C4-2B (cell line): Measurements from ENCODE around the gene UNC79.

Source experiments
- ZFX ChIP-seq: fragments of 450-650 bp; IDR thresholded peaks from 2 replicates; pipeline ENCODE4 v1.6.1; 2017
- TF ChIP-seq, protein P1 (sequence below): fragments of 450-650 bp; conservative IDR thresholded peaks from 2 replicates; pipeline ENCODE4 v1.5.1; 2017; ENCODE audit warnings: mild to moderate bottlenecking

GRCh38 chr14:93402951-93403350 lies 27.8 kb upstream of the UNC79 start:
- TF ChIP-seq, protein P1, sequence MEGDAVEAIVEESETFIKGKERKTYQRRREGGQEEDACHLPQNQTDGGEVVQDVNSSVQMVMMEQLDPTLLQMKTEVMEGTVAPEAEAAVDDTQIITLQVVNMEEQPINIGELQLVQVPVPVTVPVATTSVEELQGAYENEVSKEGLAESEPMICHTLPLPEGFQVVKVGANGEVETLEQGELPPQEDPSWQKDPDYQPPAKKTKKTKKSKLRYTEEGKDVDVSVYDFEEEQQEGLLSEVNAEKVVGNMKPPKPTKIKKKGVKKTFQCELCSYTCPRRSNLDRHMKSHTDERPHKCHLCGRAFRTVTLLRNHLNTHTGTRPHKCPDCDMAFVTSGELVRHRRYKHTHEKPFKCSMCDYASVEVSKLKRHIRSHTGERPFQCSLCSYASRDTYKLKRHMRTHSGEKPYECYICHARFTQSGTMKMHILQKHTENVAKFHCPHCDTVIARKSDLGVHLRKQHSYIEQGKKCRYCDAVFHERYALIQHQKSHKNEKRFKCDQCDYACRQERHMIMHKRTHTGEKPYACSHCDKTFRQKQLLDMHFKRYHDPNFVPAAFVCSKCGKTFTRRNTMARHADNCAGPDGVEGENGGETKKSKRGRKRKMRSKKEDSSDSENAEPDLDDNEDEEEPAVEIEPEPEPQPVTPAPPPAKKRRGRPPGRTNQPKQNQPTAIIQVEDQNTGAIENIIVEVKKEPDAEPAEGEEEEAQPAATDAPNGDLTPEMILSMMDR = no peak
- TF ChIP-seq ZFX = no peak
